Spleen (tissue), 7 donors: ENCODE data around the gene EIPR1.

Experiments used
- POLR2A ChIP-seq, 3 donors: fragments of 450-650 bp; IDR thresholded peaks; one replicate each; pipeline ENCODE4 v1.5.1; 2017; ENCODE audit warnings: antibody characterized with exemption in 3 of 3, mild to moderate bottlenecking in 1 of 3
- TF ChIP-seq, protein P1 (sequence below), 11 experiments: fragments of 200-600 bp in 7 of 11; fragments of 450-650 bp in 4 of 11; sonication (generic) in 4 of 11; IDR thresholded peaks in 8 of 11; conservative IDR thresholded peaks in 3 of 11; 1 replicate in 7 of 11; 2 replicates in 4 of 11; pipeline versions ENCODE4 v1.4.0 to v1.8.0; 2016 to 2021; ENCODE audit warnings: antibody characterized with exemption in 11 of 11, inconsistent platforms in 4 of 11, mild to moderate bottlenecking in 1 of 11
- donor health status: DM: no; HTN: no; CAD: no; lungs with moderate emphysema.
- donor health status: DM: no; HTN: no; CAD: no.
- donor health status: DM: no; HTN: no; CAD: no.

DNA sequence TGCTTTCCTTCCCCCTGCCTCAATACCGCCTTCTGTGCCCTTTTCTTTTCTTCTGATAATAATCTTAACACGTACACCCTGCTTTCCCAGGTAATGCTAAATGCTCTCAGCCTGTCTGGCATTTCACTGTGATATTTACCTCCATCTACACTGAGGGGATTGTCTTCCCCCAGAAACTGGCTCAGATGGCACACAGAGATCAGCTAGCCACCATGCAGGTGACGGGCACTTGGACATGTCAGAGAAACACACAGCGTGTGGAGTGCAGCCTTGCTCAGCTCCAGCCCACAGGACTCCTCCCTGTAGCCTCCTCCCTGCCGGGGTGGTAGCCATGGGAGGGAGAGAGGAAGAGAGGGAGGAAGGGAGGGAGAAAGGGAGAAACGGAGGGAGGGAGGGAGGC, 131.2 kb downstream of the EIPR1 start:
- TF ChIP-seq, protein P1, sequence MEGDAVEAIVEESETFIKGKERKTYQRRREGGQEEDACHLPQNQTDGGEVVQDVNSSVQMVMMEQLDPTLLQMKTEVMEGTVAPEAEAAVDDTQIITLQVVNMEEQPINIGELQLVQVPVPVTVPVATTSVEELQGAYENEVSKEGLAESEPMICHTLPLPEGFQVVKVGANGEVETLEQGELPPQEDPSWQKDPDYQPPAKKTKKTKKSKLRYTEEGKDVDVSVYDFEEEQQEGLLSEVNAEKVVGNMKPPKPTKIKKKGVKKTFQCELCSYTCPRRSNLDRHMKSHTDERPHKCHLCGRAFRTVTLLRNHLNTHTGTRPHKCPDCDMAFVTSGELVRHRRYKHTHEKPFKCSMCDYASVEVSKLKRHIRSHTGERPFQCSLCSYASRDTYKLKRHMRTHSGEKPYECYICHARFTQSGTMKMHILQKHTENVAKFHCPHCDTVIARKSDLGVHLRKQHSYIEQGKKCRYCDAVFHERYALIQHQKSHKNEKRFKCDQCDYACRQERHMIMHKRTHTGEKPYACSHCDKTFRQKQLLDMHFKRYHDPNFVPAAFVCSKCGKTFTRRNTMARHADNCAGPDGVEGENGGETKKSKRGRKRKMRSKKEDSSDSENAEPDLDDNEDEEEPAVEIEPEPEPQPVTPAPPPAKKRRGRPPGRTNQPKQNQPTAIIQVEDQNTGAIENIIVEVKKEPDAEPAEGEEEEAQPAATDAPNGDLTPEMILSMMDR (IDR thresholded peaks at IDR 0.05 in 8 of 11, conservative IDR thresholded peaks at IDR 0.05 in 3 of 11), result no peak
- TF ChIP-seq POLR2A (IDR thresholded peaks at IDR 0.05), result no peak
